HG03066 (cell line): ENCODE data around the gene IFNA13.
A peak's percentile ranks its signal among the peaks of the same experiment; 100 is the strongest.

Experiments used
- ATAC-seq: cut with Tn5 transposase; IDR thresholded peaks from one replicate; pipeline ENCODE4 v1.9.1; 2021; ENCODE audit warnings: low read depth; ENCODE audit not compliant: unreplicated experiment

IFNA13 gene

DNA sequence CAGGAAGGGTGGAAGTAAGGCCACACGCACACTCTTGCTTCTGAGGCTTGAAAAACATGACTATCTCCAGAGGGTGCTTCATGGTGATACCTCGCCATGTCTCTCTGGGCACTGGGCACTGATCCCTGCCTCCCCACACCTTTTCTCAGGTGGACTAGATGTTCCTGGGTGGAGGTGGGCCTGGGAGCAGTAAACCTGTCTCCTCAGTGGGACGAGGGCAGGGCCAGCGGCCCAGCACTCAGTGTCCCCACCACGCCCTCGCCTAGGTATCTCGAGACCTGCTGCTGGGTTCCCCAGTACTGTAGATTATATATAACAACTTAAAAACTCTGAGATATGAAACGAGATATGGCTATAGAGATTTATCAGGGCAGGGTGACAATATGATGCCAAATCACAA is 5.6 kb downstream of the IFNA13 start:
- no peak for ATAC-seq

DNA sequence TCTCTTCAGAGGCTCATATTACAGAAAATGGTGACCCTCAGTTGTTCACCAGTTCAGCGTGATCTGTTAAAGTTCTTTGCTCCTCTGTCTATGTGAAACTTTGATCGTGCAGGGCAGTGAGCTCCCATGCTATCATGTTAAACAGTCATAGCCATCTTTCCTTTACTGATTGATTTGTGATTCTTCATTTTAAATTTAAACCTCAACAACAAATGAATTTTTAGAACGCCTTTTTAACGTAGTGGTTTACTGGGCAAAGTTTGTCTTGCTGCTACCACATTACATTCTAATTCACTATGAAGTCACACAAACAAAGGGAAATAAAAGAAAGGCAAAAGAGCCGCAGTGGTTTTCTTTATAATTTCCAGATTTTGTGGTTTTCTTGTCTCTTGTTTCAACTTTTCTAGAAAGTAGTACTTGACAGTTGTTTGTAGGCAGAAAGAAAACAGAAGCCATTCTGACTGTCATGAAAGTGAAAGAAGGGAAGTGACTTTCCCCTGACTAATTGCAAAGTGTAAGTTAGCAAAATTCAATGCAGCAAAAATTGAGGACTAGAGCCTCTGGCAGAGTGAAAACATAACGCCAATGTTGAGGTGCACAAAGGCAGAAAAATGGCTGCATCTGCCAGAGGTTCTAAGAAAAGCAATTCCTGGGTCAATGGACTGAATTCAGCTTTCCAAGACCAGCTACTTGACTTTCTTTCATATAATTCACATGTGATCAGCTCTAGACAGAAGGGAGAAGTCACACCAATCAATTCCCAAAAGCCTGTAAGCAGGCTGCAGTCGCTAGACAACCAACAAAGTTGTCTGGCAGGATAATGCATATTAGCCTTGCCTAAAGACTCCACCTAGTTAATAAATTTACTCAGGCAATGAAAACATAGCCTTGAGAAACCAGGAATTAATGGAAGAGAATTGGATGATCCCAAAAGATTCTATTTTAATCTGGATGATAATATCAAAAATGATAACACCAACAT is 10.1 kb downstream of the IFNA13 start:
- peak; percentile 89 for ATAC-seq

DNA sequence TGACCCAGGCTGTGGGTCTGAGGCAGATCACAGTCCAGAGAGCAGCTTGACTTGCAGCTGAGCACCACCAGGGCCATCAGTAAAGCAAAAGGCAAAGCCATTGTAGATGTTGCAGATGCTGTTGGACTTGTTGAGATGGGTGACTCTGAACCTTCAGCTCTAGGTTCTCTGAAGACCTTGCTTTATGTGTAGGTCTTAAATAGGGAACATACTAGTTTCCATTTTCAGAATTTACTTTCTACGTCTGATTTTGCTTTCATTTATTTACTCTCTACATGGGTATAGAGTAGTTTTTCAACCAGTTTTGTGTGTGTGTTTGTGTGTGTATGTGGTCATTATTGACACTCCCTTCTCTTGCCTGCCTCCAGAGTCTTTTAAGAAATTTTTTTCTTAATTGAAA is 17.1 kb downstream of the IFNA13 start, which contains the start of gene IFNA6:
Gene IFNA6, minus strand, starts transcription at position 101 of the 400 bp plus-strand sequence. Its CDS starts 0 bp downstream, at position 101.
- no peak for ATAC-seq

DNA sequence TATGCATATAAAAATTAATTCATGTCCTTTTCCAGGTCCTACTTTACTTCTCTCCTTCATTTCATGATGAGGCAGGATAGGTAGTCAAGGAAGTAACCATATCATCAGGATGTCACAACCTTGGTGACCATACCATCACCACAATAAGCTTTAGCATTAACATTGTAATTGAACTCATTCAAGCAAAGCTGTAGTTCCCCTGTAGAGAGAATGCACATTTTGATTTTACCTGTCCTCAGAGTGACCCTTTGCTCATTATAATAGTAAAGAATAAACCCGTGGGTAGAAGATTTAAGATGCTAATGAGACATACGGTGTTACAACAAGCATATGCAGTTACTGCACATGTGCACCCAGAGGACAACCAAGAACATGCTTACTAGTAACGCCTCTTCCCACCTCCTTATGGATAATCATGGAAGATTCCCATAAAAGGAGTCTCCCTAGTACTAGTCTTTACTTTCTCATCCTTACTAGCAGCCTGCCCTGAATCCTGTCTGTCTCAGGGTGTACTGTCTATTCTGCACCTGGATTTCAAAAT is 19.4 kb downstream of the IFNA13 start:
- ATAC-seq: no peak

DNA sequence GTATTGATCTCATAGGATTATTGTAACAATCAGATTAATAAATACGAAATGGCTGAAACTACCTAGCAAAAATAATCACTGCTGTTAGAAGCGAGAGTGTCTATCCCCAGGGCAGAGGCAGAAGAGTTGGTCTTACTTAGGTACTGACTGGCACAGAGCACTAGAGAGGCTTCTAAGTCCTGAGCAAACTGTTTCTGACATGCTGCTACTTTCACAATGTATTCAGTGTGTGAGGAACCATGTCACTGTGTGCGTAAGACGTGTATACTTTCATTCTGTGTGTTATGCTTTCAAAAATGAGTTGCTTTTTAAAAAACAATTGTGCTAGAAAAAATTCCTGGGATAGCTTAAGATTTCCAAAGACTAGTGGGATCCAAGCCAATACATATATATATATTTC is 27.1 kb downstream of the IFNA13 start:
- no peak for ATAC-seq

DNA sequence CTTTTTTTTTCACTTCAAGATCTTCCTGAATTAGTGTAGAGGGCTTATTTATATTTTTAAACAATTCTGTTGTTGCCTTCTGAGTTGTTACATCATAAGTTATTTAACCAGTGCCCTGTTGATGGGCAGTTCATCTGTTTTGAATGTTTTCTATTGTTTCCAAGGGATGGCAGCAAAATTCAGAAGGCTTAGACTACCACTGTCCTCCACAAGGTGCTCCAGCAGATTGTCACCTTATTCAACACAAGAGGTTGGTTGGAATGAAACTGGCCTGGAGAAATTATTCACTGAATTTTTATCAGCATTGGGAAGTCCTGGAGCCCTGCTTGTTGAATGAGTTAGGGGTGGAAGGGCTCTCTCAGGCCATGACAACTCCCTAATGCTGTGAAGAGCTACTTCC is 31.4 kb downstream of the IFNA13 start:
- ATAC-seq: no peak

GRCh38 chr9:21334701-21335632 is 32.9 kb downstream of the IFNA13 start, which contains the start of gene KLHL9:
Gene KLHL9, minus strand, starts transcription at chr9:21335404. Its CDS starts 545 bp downstream, at chr9:21334859.
- ATAC-seq: peak; percentile 85

- no peak for ATAC-seq
Measured at GRCh38 chr9:21333226-21333625, 34.6 kb downstream of the IFNA13 start.

DNA sequence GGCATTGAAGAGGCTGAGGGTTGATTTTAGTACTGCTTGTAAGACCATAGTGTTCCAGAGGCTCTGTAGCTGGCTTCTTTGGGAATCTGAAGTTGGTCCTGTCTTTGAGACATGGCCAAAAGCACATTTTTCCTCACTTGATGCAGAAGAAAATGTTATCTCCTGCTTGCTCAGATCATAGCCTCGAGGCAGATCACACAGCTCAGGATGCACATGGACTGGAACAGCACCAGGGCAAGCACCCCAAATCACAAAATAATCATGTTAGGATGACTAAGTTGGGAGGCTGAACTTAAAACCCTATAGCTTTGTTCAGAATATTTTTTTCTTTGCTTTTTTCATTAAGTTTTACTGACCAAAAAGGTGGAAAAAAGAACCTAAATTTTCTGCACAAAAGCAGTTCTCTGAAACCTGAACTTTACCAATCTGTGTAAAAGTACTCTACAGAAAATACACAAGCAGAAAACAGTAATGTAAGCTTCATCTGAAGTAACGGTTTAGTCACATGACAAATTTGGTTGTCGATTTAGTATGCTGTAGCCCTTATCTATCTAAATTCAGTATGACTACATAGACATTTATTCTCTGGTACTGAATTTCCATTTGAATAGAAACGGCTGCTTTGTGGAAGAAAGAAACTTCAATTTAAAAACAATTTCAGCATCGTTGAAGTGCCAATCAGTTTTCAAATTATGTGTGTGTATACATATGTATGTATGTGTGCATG is 36.0 kb downstream of the IFNA13 start:
- ATAC-seq: no peak

DNA sequence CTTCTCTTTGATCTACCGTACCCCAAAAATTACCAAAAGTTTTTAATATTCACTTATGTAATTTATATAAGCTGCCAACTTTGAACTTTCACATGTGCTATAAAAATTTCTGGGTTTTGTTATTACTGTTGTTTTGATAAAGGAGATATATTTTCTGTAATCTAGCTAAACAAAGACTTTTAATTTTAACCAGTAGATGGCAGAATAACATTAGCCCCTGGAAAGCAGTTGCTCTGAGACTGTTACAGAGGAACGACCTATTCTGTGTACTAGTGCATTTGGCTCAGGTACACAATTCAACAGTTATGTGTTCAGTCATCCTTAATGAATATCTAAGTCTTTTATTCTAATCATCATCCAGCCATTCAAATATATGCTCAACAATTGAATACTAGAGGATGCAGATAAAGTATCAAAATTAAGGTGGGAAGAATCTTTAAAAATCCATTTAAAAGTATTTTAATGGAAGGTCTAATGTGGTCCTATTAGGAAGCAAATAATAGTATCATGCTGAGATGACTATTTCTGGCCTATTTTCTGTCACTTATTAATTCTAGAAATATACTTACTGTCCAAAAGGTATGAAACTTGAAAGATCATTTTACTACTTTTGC is 41.2 kb downstream of the IFNA13 start:
- peak; percentile 76 for ATAC-seq

DNA sequence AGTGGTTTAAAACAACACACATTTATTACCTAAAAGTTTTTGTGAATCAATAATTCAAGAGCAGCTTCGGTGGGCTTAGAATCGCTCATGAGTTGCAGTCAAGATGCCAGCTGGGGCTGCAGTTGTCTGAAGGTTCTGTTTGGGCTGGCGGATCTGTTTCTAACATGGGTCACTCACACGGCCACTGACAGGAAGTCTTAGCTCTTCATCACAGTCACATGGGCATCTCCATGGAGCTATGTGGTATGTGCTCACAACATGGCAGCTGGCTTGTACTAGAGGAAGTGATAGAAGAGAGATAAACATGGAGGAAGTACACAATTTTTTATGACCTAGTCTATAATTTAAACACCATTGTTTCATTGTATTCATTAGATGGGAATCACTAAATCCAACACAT is 43.8 kb downstream of the IFNA13 start:
- no peak for ATAC-seq

GRCh38 chr9:21322911-21323461 is 44.9 kb downstream of the IFNA13 start:
- ATAC-seq: no peak

DNA sequence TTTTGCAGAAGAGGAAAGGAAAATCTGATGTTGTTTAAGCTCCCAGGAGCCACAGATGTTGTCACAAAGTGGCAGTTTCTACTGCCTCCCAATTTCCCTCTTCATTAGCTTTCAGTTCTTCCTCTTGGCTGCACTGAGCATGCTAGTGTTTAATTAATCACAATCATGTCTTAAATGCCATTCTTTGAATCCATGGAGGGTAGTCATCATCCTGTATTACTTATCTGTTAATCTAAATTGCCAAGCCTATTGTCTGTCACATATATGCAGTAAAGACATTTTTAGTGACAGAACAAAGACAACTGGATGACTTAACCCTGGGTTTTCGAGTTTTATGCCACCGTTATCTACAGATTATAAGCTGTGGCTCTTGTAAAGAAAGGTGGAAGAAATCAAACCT is 47.4 kb downstream of the IFNA13 start:
- ATAC-seq: no peak

DNA sequence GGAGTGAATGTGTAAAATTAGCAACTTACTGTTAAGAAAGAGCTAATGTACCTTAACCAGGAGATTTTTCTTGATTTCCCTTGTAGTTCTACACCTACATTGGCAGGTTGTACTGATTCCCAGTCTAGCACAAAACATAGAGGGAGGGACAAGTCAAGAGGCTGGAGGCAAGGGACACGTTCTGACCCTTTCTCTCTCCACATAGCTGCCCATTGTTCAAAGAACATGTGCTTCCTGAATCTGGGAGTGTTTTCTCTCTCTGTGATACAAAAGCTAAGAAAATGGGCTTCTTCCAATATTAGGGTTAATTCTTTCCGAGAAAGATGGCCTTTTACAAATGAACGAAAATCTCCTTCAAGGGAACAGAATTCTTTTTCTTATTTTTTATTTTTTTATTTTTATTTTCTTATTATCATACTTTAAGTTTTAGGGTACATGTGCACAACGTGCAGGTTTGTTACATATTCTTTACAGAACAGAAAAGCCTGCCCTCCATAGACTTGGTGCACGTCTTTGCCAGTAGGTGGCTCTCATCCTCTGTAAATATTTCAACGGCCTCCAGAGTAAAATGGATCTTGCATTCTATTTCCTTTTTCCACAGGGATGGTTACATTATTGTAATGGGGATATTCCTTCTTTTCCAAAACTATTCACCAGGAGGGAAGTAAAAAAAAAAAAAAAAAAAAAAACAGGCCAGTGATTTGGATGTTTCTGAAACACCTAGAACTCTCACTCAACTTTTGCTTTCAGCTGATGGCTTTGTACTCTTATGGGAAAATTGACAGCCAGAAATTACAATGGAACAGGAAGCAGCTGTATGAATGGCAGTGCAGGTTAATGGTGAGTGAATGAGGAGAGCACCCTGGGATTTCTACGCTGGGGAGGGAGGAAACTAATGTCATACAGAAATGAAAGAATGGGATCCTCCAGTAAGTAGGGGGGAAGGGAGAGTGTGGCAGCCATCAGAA is 49.6 kb downstream of the IFNA13 start:
- peak; percentile 66 for ATAC-seq
